Measurements from ENCODE around the gene B4GALT2.
A peak's percentile ranks its signal among the peaks of the same experiment; 100 is the strongest.

B4GALT2 gene

DNA sequence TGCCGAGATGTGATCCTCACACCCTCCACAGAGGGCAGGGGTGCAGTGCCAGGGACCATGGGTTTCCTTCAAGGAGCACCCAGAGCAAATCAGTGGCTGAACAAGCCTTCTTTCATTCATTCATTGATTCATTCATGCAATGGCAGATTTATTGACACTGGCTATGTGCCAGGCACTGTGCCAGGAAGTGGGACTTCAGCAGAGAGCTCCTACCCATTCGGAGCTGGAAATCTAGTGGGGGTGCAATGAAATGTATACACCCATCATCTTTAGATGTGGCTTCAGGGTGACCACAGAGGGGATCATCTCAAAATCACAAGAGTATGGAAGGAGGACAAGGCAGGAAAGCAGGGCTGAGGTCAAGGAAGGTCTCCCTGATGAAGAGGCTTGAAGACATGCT lies 33.4 kb downstream of the B4GALT2 start:
- peak in 1 of 2 experiments; percentile 19 for DNase-seq

DNA sequence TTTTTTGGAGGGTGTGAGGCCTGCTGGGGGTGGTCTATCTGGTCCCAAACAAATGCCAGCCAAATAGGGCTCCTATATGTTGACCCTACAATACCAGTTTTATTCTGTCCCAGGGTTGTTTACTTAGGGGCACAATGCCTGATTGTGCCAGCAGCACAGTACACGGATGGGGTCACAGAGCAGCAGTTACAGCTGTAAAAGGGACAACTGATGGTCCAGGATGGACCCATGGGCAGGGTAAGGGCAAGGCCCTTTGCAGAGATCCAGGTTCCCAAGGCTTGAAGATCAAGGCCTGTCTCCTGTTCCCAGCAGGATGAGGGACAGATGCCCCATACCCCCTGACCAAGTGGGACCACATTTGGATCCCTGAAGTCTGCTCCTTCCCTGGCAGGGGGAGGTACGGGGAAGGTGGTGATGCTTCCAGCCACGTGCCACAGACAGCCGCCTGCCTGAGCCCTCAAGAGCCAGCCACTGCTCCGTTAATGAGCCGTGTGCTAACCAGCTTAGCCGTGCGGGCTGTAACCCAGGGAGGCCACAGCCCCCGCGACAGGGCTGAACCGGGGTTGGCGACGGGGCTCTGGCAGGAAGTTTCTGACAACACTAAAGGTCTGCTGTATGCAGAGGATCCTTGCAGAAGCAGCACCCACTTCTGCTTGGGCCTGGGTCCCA lies 34.1 kb downstream of the B4GALT2 start:
- no peak for DNase-seq

DNA sequence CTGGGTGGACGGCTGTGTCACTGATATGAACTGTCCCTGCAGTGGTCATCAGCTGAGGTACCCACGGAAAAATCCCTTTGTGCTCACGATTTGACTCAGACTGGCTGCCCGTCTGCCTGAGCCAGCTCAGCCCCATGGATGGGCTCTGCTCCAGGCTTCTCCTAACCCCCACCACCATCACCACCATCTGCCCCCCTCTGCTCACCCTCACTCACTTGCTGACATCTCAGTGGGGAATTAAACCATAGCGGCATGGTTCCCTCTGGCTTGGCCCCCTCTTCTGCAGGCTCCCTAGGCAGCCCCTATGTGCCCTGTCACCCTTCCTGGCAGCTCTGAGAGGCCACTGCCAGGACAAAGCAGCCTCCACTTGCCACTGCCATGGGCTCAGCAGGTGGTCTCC lies 34.9 kb downstream of the B4GALT2 start:
- DNase-seq, result no peak

DNA sequence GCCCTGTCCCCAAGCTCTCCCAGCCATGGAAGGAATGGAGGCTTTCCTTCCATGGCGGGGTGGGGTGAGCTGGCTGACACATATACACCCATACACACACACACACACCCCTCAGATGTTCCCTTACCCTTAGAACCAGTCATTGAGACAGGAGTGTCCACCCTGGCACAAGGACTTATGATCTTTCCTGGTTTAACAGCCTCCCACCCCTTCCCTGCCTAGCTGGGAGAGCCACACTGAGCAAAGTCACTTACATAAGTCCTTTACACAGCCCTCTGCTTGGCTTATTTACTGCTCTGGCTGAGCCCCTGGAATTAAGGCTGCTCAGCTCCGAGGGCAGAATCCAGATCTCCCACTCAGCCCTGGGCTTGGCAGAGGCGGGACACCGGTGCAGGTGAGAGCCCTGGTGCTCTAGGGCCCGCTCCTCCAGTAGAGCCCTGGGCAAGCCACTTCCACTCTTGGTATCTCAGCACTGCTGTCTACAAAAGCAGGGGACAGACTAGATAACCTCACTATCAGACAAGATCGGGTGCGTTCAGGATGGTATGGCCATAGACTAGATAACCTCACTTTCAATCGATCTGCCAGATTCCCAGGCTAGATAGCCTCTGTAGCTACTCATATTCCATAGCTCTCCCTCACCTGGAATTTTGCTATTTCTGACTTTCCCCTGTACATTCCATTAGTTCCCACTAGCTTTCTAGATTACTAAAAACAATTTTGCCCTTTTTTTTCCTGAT lies 35.5 kb downstream of the B4GALT2 start:
- DNase-seq, result no peak

DNA sequence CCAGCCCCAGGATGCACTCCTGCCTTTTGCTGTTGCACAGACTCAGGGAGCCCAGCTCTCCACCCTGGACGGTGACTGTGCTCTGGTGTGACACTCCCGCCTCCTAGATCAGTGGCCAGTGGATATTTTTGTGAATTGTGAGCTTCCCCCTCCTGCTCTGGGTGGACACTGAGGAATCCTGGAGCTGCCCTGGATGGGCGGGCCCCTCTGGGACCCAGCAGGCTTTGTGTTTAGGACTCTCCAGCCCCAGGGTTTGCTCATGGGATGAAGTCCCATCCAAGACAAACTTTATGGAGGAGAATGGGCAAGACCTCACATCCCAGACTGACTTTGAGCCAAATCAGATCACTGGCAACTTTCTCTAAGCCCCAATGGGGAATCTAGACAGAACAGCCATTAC lies 36.2 kb downstream of the B4GALT2 start:
- DNase-seq, result no peak

DNA sequence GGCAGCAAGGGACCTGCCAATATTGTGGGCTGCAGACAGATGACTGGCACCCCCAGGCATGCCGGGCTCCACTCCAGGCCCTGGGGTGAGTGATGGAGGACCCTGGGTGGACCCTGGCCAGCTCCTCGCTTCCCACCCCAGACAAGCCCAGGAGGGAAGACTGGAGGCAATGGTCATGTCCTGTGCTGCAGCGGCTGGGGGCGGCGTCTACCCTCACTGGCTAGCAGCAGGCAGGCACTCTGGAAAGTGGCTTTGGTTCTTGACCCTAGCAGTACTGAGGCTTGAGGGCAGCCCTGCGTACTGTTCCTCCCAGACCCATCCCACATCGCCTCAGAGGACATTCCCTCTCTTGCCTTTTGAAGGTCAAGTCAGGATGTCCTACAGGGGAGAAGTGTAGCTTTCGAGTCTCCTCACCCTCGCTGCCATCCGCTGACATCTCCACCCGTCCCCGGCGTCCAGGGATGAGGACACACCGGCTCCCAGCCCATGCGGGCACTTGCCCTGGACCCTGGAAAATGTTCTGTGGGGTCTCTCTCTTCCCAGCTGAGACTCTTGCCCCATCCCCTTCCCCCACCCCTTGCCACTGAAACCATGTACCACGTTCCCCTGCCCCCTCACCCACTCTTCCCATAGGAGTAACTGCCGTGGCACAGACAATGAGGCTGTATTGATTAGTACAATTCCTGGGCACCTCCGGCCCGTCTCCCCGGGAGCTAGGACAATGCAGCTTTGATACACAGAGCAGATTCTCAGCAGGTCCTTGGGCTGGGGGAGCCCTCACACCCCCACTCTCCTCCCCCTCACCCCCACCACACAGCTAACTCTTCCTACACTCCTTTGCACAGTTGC lies 37.3 kb downstream of the B4GALT2 start:
- no peak for DNase-seq

DNA sequence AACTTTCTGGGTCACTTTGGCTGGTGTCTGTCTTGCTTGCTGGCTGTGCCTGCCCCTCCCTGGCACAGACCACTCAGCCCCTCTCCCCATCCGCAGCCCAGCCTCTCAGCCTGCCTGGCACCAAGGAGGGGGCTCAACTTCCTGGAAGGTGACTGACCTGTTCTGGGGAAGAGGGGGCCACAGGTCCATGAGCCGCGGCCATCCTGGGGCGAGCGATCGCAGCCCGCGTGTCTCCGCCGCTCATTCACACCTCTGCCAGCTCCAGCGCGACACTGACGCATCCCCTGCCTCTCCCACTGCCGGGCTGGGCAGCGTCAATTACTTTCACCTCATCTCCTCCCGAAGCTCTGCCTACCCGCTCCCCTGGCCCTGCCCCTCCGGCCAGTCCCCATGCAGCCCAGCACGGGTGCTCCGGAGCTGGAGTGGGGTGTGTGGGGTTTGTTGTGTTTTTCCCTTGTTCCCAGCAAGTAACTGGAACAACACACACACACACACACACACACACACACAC lies 37.9 kb downstream of the B4GALT2 start:
- no peak for DNase-seq

DNA sequence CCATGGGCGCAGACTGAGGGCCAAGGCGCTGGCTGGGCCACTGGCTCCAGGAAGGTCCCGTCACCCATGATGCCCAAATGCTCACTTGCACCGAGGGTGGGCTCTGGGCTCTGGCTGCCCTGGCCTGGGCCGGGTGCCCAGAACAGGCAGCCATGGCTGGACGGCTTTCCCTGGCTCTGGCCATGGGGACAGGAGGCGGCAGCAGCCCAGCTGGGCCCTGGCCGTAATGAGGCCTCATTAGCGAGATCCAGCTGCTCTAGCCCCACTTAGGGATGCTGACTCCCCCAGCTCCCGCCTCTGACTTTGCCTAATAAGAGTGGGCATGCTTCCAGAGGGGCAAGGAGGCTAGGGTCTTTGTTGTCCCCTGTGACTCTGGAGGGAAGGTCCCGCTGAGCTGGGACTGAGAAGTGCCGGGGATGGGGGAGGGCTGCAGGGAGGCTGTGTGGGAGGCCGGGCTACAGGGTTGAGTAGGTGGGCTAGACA lies 40.5 kb downstream of the B4GALT2 start:
- no peak for DNase-seq

DNA sequence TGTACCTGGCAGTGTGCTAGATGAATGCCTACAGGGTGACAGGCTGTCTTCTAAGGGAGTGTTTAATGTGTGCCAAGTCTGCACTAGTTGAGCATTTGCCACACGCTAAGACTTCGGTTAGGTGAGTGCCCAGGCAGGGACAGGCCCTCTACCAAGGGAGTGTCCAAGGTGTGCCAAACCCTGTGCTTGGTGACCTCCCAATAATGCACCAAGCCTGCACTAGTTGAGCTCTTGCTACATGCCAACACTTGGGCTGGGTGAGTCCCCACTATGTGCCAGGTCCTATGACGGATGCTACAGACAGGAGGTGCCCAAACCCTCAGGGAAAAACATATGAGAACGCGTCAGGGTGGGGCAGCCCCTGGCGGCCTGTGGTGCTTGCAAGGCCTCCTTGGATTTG lies 41.5 kb downstream of the B4GALT2 start:
- no peak for DNase-seq

DNA sequence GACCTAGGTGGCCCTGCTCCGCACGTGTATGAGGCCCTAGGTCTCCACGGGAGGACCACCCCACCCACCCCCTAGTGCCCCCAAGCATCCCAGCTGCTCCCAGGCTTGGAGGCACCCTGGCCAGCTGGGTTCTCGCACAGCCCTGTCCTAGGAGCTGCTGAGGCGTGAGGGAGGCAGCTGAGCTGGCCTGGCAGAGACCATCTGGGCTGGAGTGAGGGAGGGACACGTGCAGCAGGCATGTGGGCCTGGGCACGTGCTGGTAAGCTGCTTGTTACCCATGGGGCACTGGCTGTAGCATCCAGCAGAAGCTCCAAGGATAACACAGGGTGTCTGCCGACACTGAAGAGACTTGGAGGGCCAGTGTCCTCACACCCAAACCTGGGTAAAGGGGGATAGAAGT lies 42.1 kb downstream of the B4GALT2 start:
- DNase-seq, result no peak

DNA sequence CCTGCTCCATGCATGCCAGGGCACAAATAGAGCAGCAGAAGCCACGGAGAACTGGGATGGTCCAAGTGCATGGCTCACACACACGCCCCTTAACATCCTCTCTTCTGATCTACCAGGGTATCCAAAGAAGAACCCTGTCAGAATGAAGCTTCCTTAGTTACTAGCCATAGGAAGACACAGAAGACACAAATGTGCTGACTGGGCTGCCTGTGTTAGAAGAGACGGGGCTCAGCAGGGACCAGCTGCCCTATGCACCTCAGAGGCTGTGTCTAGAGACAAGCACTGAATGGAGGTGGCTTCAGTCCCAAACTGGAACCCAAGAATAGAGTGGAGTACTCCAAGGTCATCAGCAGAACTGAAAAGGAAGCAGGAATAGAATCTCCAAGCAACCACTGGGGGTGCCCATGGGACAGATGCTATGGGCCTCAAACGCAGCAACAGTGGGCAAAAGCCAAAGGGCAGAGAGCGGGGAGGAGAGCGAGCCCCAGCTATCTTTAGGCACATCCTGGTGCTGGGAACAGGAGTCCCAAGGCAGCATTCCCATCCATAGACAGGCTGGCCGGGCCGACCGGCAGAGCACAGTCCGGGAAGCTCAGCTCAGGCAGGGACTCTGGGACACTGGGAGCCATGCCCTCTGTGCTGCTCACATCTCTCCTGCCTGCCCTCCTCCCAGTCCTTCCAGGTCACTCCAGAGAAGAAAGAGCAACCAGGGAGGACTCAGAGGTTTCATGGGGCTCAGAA lies 42.7 kb downstream of the B4GALT2 start:
- DNase-seq, result no peak

DNA sequence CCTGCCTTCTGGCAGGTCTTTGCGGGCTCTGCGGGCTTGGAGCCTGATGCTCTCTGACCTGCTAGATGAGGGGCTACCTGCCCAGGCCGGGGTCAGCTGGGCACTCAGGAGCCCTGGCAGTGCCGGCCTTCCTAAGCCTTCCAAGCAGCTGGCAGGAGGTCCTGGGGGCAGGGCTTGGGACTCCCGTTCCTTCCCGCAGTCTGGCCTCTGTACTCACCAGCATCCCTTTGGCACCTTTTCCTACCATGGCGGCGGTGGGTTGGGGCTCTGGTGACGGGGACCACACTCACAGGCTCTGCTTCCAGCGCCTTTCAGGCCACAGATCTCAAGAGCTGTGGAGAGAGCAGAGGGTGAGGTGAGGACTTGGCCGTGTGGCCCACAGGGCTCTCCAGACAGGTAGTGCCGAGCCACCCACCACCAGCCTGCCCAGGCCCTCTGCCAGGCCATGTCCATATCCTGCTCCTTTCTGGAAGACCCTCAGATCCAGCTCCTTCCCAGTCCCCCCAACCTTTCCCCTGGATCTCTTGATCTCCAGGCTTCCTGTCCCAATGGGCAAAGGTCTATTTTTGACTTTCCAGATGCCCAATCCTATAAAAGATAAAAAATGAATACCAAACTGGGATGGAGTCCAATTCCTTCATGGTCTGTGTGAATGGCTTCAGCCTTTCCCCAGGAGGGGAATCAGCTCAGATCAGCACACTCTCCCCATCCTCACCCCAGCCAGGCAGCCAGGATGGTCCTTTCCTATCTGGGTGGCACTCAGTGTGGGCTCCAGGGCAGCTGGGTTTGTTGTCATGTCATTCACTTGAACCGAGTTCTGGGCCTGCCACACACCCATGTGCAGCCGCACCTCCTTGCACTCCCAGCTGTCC lies 45.3 kb downstream of the B4GALT2 start:
- DNase-seq, result no peak

DNA sequence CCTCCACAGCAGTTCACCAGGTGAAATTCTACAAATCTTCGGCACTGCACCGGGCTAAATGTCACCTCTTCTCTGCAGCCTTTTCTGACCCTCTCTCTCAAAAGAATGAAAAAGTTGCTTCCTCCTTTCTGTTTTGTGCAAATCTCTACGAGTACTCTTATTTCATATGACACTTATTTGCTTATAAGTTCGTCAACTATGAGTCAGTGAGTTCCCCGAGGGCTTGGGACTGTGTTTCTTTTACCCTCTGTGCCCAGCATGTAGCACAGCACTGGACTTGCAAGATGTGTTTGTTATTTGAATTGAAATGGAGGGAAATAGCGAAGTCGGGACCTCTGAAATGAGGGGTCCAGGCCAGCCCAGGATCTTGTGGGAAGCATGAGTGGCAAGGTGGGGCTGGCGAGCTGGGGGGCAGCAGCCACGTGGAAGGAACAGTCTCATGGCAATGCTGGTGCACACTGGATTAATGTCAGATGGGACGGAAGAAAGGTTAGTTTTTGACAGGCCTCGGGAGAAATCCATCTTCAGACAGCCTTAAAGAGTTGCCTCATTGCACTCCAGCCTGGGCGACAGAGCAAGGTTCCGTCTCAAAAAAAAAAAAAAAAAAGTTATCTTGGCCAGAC lies 46.0 kb downstream of the B4GALT2 start:
- no peak for DNase-seq

DNA sequence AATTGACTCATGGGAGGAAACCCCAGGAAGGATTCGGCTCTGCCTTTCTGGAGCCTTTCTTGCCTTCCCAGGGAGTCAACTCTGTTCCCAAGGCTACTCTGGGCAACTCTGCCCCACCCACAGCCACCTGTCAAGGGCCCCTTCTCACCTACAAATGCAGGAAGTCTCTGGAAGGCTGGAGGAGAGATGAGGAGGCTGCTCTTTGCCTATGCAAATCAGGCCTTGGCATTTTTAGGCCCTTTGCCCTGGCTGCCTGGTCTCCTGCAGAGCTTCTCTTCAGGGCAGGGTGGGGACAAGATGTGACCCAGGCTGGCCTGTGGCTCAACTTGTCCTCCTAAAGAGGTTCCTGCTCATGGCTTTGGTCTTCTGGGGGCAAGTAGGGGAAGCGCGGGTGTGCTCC lies 46.8 kb downstream of the B4GALT2 start:
- no peak for DNase-seq

DNA sequence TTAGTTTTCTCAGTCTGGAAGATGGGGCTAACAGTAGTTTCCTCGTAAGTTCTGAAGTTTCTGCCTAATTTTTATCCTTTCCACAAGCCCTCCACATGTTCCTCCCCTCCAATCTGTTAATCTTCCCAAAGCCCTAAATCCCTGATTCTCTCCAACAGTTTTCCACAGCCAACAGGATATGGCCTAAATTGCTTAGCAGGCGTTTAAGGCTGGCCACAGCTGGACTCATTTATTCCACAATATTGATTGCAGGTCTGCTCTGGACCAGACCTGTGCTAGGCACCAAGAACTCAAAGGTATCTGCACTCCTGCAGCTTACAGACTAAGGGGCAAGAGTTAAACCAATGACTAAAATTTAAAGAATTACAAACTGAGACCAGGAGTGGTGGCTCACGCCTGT lies 48.3 kb downstream of the B4GALT2 start:
- DNase-seq, result no peak

DNA sequence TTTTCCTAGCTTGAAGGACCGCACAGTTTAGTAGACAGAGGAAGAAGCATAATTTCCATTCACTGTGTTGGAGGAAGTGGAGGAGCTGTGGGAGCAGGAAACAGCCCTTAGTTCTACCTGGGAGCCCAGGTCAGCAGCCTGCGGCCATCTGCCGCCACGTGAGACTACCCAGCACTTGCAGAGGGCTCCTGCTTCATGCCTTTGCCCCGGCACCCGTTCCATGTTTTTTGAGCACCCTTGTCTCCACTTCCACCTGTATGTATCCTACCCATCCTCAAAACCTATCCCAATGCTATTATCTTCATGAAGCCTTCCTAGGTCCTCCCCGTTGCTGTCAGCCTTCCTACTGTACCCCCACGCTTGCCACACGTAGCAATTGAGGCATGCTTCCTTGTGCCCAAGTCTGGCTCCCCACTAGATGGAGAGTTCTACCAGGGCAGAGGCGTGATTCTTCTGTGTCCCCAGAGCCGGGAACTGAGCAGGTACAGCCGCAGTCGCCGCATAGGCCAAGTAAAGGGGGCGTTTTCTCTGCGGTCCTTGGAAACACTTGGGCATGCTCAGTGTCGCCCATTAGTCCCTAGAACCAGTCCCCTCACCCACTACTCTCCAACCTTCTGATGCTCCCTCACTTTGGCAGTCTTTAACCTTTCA lies 50.4 kb downstream of the B4GALT2 start:
- peak in 1 of 2 experiments; percentile 58 for DNase-seq

DNA sequence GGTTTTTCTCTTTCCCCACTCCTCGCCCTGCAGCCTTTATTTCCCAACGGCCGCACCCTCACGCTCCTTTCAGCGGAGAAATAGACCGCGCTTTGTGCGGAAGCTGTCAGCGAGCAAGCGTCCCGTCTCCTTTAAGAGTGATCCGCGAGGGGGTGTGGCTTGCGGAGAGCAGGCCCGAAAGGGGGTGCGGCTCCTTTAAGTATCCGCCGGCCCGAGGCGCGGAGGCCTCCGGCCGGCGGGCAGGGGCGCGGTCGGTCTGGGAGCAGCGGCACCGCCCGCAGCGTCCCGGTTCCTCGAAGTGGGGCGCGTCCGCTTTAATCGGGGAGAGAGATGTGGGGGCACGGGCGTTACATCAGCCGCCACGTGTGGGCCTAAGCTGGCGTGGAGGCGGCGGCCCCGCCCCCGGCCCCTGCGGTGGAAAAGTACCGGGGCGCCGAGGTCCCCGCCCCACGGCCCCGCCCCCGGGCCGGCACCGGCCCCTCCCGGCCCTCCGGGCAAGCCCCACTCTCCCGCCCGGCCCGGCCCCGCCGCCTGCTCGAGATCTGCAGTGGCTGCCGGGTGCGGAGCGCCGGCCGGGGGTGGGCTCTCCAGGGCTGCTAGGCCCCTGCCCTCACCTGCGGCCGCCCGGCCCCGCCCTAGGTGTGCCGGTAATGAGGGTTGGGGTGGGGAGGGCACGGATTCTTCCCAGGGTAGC lies 51.0 kb downstream of the B4GALT2 start:
- DNase-seq, result peak; percentile 78 to 81

DNA sequence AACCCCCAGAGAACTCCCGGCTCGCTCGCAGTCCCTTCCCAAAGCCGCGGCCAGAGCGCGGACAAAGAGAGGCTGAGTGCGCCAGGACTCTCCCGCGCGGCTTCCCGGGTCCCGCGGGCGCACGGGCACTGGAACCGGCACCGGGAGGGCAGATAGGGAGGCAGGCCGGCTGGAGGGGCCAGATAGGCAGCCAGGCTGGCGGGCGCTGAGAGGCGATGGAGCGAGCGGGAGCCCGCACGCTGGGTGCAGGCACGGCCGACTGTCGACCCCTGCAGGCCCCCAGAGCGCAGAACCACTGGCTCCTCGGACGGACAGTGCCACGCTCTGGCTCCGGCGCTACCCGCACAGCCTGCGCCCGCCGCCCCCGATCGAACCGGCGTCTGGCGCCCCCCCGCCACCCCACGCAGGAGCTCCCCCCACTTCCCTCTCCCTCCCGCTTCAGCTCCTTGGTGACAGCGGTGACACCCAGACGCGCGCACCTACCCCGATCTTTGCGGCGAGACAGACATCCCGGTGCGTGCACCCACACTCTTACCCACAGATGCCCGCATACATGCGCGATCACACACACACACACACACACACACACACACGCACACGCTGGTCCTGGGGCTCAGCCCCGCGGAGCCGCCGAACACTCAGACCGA lies 51.7 kb downstream of the B4GALT2 start:
- DNase-seq, result peak in 1 of 2 experiments; percentile 37

Measured in SHP77 (cell line).